Esophagus mucosa (tissue), 1 donor: Measurements from ENCODE around the gene ABHD10. TPM values are rescaled to one million over a fixed set of nuclear protein-coding genes. Genes with fewer than 3 reads are reported as not detected.

Source experiments
- ATAC-seq: fragments of 200-7000 bp; cut with Tn5 transposase; one replicate; pipeline ENCODE4 v1.9.1; 2020
- total RNA-seq: library from RNA; stranded (reverse); gene quantifications from one replicate; pipeline ENCODE4 v1.2.4, GENCODE V29; 2023
- donor health status: DM: yes; HTN: yes; CAD: no.

The ABHD10 gene
- 12.0 TPM for total RNA-seq

GRCh38 chr3:111978583-111979433, at the start of gene ABHD10:
Gene ABHD10, plus strand, starts transcription at chr3:111979026. Its CDS starts 36 bp downstream, at chr3:111979062.
- peak; percentile 98 for ATAC-seq

GRCh38 chr3:111929484-111929883, 49.3 kb upstream of the ABHD10 start:
- no peak for ATAC-seq

- ATAC-seq: no peak
These were observed 45.9 kb upstream of the ABHD10 start for GRCh38 chr3:111932946-111933345.

GRCh38 chr3:111936191-111936841, 42.5 kb upstream of the ABHD10 start:
- ATAC-seq: peak; percentile 41

GRCh38 chr3:111936967-111937366, 41.9 kb upstream of the ABHD10 start:
- ATAC-seq: peak; percentile 50

GRCh38 chr3:111937871-111938270, 41.0 kb upstream of the ABHD10 start:
- no peak for ATAC-seq

GRCh38 chr3:111939873-111940272, 39.0 kb upstream of the ABHD10 start:
- no peak for ATAC-seq

GRCh38 chr3:111943533-111943932, 35.3 kb upstream of the ABHD10 start:
- no peak for ATAC-seq

GRCh38 chr3:111944372-111944771, 34.5 kb upstream of the ABHD10 start:
- no peak for ATAC-seq

- ATAC-seq: no peak
These were observed 31.6 kb upstream of the ABHD10 start for GRCh38 chr3:111947231-111947630.

- no peak for ATAC-seq
These were observed 30.0 kb upstream of the ABHD10 start for GRCh38 chr3:111948786-111949185.

- ATAC-seq: no peak
These were observed 29.1 kb upstream of the ABHD10 start for GRCh38 chr3:111949712-111950111.

- no peak for ATAC-seq
These were observed 27.8 kb upstream of the ABHD10 start for GRCh38 chr3:111951032-111951431.

GRCh38 chr3:111952086-111952485, 26.7 kb upstream of the ABHD10 start:
- no peak for ATAC-seq

- no peak for ATAC-seq
These were observed 25.9 kb upstream of the ABHD10 start for GRCh38 chr3:111952866-111953450.

- no peak for ATAC-seq
These were observed 24.4 kb upstream of the ABHD10 start for GRCh38 chr3:111954228-111954990.

GRCh38 chr3:111955876-111956275, 22.9 kb upstream of the ABHD10 start:
- no peak for ATAC-seq

GRCh38 chr3:111956449-111956848, 22.4 kb upstream of the ABHD10 start:
- no peak for ATAC-seq

- ATAC-seq: no peak
These were observed 21.7 kb upstream of the ABHD10 start for GRCh38 chr3:111956995-111957734.

GRCh38 chr3:111961461-111962164, 17.2 kb upstream of the ABHD10 start:
- ATAC-seq: no peak

- ATAC-seq: no peak
These were observed 15.4 kb upstream of the ABHD10 start for GRCh38 chr3:111963424-111963823.
